Measurements from ENCODE around the gene SRXN1.
A peak's percentile ranks its signal among the peaks of the same experiment; 100 is the strongest.

SRXN1 gene

GRCh38 chr20:675453-676314, 22.7 kb upstream of the SRXN1 start, which contains the start of gene SCRT2:
Gene SCRT2, minus strand, starts transcription at chr20:675802. Its CDS starts 201 bp downstream, at chr20:675601.
- DNase-seq (ENCODE audit: low read depth in 1 of 2, low spot score in 1 of 2): peak; percentile 38 to 44

- no peak for DNase-seq (ENCODE audit: low read depth in 1 of 2, low spot score in 1 of 2)
Observed at GRCh38 chr20:675033-675452, 22.0 kb upstream of the SRXN1 start.

GRCh38 chr20:673603-674001, 20.6 kb upstream of the SRXN1 start:
- no peak for DNase-seq (ENCODE audit: low read depth in 1 of 2, low spot score in 1 of 2)

GRCh38 chr20:672963-673602, 20.1 kb upstream of the SRXN1 start:
- DNase-seq (ENCODE audit: low read depth in 1 of 2, low spot score in 1 of 2): no peak

GRCh38 chr20:671252-672030, 18.4 kb upstream of the SRXN1 start:
- DNase-seq (ENCODE audit: low read depth in 1 of 2, low spot score in 1 of 2): no peak

- no peak for DNase-seq (ENCODE audit: low read depth in 1 of 2, low spot score in 1 of 2)
Observed at GRCh38 chr20:669573-669972, 16.6 kb upstream of the SRXN1 start.

- DNase-seq (ENCODE audit: low read depth in 1 of 2, low spot score in 1 of 2): no peak
Observed at GRCh38 chr20:668638-669037, 15.6 kb upstream of the SRXN1 start.

GRCh38 chr20:668050-668449, 15.1 kb upstream of the SRXN1 start:
- DNase-seq (ENCODE audit: low read depth in 1 of 2, low spot score in 1 of 2): no peak

GRCh38 chr20:667351-668034, 14.5 kb upstream of the SRXN1 start:
- peak; percentile 25 to 54 for DNase-seq (ENCODE audit: low read depth in 1 of 2, low spot score in 1 of 2)

- no peak for DNase-seq (ENCODE audit: low read depth in 1 of 2, low spot score in 1 of 2)
Observed at GRCh38 chr20:666877-667276, 13.9 kb upstream of the SRXN1 start.

GRCh38 chr20:665276-665675, 12.3 kb upstream of the SRXN1 start:
- DNase-seq (ENCODE audit: low read depth in 1 of 2, low spot score in 1 of 2): no peak

- no peak for DNase-seq (ENCODE audit: low read depth in 1 of 2, low spot score in 1 of 2)
Observed at GRCh38 chr20:664576-664975, 11.6 kb upstream of the SRXN1 start.

GRCh38 chr20:664151-664550, 11.2 kb upstream of the SRXN1 start:
- no peak for DNase-seq (ENCODE audit: low read depth in 1 of 2, low spot score in 1 of 2)

- DNase-seq (ENCODE audit: low read depth in 1 of 2, low spot score in 1 of 2): no peak
Observed at GRCh38 chr20:663315-664090, 10.5 kb upstream of the SRXN1 start.

- no peak for DNase-seq (ENCODE audit: low read depth in 1 of 2, low spot score in 1 of 2)
Observed at GRCh38 chr20:662277-663192, 9.5 kb upstream of the SRXN1 start.

GRCh38 chr20:661474-662270, 8.7 kb upstream of the SRXN1 start:
- DNase-seq (ENCODE audit: low read depth in 1 of 2, low spot score in 1 of 2): no peak

- no peak for DNase-seq (ENCODE audit: low read depth in 1 of 2, low spot score in 1 of 2)
Observed at GRCh38 chr20:658731-659291, 5.8 kb upstream of the SRXN1 start.

- DNase-seq (ENCODE audit: low read depth in 1 of 2, low spot score in 1 of 2): no peak
Observed at GRCh38 chr20:658202-658601, 5.2 kb upstream of the SRXN1 start.

Data from activated T-helper 1 cell treated with anti-CD3 and anti-CD28 coated beads, Interleukin-2, amount 50 U/mL, for 16 hours (primary cell).